ENCODE data around the gene KDF1.
"Not testable (repeated sequence)": the region's sequence is repeated elsewhere in the genome, so short reads cannot be mapped to it uniquely, and the experiment has no call there.

KDF1 gene

DNA sequence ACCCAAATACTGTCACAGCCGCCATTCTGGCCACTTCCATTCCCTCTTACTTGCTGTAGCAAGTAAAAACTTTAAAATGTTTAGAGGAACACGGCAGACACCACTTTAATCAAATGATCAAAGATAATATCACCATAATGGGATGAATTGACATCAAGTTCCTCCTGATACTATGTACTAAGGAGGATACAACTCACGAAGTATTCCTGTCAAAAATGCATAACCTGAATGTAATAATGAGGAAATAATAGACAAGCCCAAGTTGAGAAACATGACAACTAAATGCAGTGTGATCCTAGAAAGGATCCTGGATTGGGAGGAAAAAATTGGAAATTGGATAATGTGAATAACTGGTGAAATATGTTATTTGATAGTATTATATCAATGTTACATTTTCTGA, 3.9 kb downstream of the KDF1 start:
- DNase-seq (ENCODE audit: low read depth in 3 of 3), result no peak

DNA sequence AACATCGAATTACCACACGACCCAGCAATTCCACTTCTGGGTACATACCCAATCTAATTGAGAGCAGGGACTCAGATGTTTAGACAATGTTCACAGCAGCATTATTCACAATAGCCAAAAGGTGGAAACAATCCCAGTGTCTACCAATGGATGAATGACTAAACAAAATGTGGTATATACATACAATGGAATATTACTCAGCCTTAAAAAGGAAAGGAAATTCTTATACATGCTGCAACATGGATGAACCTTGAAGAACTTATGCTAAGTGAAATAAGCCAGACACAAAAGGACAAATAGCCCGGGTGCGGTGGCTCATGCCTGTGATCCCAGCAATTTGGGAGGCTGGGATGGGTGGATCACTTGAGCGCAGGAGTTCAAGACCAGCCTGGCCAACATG, 6.9 kb downstream of the KDF1 start:
- DNase-seq (ENCODE audit: low read depth in 3 of 3), result no peak

DNA sequence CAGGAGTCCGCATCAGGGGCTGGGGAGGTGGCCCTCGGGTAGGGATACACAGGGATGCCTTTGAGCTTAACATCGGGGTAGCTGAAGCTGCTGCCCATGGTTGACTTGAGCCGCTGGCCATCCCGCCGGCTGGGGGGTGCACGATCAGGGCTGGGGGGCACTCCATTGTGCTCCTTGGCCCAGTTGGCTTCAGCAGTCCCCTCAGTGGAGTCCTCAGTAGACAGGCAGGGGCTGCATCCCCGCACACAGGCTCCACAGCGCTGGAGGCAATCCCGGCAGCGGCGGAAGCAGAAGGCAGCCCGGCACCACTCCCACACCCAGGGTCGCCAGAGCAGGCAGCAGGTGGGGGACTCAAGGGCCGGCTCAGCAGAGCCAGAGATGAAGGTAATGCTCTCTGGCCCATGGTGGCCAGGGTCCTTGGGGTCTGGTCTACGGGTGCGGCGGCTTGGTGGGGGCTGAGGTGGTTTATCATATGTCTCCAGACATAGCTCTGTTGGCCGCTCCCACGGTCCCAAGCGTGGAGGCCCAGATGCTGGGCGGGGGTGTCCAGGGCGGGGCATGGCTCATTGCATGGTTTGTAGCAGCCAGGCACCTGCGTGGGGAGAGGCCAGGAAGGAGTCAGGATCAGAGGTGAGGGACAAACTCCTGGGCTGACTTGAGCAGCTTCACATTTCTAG, 8.3 kb downstream of the KDF1 start:
- DNase-seq (ENCODE audit: low read depth in 3 of 3), result no peak

DNA sequence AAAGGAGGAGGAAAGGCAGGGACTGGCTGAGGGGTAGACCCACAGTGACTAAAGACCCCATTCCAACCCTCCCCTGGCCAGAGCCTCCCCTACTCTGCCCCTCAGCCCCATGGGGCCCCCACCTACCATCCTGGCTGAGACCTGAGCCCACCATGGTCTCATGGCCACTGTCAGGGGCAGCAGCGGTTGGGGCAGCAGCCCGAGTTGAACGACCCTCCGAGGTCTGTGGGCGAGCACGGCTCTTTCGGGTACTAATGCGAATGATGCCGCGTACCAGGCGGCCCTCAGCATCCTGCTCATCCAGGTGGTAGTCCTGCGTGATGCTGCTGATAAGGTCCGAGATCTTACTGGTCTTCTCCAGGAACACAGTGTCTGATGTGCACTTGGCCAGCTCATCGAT, 9.1 kb downstream of the KDF1 start:
- no peak for DNase-seq (ENCODE audit: low read depth in 3 of 3)

DNA sequence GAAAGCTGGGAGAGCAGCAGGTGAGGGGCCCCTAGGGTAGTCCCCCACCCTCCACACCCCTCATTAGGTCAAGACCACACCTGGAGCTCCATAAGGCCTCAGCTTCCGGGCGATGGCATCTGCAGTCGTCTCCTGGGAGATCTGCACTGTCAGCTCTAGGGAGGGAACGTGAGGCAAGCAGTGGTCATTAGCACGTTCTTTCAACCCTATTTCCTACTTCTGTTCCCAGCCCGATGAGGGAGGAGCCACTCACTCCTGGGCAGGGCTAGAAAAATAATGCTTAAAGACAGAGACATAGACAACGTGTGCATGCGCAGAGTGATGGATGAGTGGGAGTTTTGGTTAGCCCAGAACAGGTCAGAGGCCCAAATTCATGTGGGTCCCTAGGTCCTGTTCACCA, 9.7 kb downstream of the KDF1 start:
- no peak for DNase-seq (ENCODE audit: low read depth in 3 of 3)

DNA sequence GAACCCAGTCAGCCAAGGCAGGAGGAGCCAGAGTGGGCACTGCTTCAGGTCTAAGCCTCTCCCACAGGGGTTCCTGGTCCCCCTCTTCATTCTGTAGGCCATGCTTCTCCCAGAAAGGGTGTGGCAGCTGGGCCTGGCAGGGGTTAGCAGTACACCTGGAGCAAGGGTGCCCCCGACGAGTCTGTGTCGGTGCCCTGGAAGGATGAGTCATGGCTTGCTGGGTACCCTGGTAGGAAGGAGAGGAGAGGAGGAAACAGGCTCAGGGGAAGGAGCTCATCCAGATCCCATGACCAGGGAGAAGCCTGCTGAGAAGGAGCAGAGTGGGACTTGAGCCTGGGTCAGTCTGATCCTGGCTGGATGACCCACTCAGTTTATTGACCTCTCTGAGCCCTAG, 10.3 kb downstream of the KDF1 start:
- no peak for DNase-seq (ENCODE audit: low read depth in 3 of 3)

DNA sequence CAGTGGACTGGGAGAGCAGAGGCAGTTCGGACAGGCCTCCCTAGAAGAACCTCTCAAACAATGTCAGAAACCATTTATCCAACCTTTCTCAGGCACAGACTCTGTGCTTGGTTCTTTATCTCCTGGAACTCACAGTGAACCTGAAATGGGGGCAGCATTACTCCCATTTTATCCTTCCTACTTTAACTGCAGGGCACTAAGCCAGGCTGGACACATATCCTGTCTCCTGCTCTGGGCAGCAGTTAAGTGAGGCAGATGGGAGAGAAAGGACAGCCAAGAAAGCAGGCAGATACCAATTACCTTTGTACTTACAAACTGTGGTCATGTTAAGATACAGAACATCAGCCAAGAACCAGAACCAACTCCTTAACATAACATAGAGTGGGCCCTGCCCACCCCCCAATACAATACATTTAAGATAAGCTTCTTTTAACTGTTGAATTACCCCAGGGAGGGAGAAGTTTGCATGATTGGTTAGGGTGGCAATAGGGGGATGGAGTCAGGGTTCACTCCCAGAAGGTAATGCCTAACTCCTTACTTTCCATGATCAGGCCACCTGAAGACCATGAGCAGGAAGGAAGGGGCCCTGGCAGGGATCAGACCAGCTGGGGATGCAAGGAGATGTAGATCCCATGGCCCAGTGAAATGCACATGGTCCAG, 10.9 kb downstream of the KDF1 start:
- no peak for DNase-seq (ENCODE audit: low read depth in 3 of 3)

DNA sequence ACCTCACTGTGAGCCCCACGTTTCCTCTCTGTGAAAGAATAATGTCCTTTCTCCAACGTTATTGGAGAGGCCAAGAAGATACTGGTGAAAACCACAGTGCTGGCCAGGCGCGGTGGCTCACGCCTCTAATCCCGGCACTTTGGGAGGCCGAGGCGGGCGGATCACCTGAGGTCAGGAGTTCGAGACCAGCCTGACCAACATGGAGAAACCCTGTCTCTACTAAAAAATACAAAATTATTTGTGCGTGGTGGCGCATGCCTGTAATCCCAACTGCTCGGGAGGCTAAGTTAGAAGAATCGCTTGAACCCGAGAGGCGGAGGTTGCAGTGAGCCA, 11.6 kb downstream of the KDF1 start:
- not testable (repeated sequence) for DNase-seq (ENCODE audit: low read depth in 3 of 3)

DNA sequence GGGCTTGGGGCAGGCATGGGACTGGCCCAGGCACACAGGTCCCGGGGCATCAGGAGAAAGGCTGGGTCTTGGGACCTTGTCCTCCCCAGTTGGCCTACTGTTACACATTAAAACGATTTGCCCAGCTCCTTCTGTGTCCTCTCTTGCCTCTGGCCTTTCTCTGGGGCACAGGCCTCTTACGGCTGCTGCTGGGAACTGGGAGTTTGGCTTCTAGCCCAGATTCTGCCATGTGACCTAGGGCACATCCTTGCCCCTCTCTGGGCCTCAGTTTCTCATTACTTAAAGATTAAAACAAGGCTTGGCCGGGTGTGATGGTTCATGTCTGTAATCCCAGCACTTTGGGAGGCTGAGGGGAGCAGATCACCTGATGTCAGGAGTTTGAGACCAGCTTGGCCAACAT, 14.0 kb downstream of the KDF1 start:
- DNase-seq (ENCODE audit: low read depth in 3 of 3), result no peak

DNA sequence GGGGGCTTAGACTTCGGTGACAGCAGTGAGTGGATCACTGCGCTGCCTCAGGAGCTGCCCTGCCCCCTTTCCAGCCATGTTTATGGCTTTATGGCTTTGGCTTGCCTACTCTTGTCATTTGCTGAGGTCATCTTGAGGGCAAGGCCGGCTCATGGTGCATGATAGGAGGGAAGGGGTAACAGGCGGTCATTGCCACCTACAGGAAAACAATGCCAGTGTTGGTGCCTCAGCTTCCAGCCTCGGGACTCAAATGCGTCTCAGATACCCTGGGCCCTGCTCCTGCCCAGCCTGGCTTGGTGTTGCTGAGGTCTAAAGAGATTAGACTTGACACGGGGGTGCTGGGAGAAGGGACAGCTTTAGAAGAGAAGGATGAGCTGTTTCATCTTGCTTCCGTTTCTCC, 14.5 kb downstream of the KDF1 start:
- no peak for DNase-seq (ENCODE audit: low read depth in 3 of 3)

DNA sequence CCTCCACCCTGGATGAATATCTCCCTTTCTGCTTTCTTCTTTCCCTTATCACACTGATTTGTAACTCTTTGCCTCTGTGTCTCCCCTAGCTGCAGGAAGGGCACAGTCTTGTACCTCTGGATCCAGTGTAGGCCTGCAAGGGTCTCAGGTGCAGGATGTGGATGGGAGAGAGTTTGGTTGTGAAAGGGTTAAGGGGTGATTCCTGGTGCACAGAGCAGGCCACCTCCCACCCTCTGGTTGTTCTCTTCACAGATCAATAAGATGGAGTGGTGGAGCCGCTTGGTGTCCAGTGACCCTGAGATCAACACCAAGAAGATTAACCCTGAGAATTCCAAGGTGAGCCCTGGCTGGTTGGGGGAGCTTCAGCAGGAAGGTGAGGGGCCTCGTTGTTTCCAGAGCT, 15.1 kb downstream of the KDF1 start:
- DNase-seq (ENCODE audit: low read depth in 3 of 3), result no peak

DNA sequence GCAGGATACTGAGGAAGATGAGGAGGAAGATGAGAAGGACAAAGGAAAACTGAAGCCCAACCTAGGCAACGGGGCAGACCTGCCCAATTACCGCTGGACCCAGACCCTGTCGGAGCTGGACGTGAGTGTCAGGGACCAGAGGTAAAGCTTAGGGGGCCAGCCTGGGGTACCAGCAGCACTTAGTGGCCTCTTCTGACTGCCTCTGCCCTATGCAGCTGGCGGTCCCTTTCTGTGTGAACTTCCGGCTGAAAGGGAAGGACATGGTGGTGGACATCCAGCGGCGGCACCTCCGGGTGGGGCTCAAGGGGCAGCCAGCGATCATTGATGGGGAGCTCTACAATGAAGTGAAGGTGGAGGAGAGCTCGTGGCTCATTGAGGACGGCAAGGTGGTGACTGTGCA, 17.6 kb downstream of the KDF1 start:
- DNase-seq (ENCODE audit: low read depth in 3 of 3), result no peak

DNA sequence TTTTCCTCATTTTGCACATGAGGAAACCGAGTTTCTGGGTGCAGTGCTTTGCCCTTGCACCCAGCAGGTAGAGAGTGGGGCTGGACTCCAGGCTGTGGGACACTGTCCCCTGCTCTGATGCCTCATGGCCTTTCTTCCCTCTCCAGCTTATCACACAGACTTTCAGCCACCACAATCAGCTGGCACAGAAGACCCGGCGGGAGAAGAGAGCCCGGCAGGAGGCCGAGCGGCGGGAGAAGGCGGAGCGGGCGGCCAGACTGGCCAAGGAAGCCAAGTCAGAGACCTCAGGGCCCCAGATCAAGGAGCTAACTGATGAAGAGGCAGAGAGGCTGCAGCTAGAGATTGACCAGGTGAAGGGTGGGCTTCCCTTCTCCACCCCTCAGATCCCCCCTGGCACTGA, 19.0 kb downstream of the KDF1 start:
- no peak for DNase-seq (ENCODE audit: low read depth in 3 of 3)

DNA sequence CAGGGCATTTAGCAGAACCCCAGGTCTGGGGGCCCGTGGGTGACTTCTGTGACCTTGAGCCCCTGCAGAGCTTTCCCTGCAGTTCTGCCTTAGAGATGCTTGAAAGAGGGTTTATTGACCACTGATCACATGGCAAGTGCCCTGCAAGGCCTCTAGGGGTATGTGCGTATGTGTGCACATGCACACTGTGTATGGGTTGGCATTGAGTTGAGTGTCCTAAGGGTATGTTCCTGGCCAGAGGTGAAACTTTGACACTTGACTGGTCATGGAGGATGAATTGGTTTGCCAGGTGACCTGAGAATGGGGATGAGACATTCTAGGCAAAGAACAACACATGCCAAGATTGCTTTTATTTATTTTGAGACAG, 21.6 kb downstream of the KDF1 start:
- no peak for DNase-seq (ENCODE audit: low read depth in 3 of 3)

DNA sequence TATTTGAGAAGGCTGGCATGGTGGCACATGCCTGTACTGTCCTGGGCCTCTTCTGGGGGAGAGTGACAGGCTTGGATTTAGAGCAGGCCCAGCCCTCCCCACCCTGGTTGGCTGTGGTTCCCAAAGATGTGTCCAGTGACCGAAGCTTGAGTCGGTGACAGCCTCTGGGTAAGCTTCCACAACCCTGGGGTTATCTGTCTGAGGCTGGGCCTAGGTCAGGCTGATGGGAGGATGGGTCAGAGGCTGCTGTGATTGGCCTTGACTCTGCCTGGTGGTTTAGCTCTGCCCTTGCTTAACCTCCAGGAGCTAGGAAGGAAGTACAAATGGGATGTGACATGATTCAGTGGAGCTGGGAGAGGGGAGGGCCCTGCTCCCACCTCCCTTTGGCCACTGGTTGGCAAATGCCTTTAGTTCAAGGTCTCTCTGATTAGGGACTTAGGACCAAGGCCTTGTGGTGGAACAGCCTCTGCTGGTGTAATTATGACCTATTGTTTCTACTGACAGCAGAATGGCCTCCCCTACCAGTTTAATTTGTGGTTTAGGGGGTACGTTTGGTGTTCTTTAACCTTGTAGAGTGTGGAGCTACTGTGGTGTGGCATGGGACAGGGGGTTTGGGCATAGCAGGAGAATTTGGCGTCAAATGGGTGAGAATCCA, 22.1 kb downstream of the KDF1 start:
- DNase-seq (ENCODE audit: low read depth in 3 of 3), result no peak

DNA sequence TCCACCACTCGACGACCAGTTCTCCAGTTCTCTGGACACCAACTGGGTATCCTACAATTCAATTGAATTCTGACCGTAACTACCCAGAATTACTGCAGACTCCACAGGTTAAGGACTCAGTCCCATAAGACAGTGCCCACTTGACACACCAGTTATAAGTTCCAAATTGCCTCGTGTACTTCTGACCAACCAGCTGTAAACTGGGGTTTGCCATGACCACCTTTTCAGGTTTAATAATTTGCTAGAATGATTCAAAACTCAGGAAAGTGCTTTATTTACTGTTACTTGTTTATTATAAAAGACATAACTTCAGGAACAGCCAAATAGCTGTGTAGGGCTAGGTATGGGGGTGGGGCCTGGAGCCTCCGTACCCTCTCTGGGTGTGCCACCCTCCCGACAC, 23.4 kb downstream of the KDF1 start:
- no peak for DNase-seq (ENCODE audit: low read depth in 3 of 3)

DNA sequence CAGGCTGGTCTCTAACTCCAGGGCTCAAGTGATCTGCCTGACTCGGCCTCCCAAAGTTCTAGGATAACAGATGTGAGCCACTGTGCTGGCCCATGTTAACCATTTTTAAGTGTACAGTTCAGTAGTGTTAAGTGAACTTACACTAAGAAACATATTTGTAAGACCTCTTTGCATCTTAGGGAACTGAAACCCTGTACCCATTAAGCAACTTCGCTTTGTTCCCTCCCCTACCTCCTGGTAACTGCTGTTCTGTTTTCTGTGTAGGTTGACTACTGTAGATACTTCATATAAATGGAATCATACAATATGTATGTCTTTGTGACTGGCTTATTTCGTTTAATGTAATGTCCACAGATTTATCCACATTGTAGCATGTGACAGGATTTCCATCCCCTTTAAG, 27.7 kb downstream of the KDF1 start:
- no peak for DNase-seq (ENCODE audit: low read depth in 3 of 3)

DNA sequence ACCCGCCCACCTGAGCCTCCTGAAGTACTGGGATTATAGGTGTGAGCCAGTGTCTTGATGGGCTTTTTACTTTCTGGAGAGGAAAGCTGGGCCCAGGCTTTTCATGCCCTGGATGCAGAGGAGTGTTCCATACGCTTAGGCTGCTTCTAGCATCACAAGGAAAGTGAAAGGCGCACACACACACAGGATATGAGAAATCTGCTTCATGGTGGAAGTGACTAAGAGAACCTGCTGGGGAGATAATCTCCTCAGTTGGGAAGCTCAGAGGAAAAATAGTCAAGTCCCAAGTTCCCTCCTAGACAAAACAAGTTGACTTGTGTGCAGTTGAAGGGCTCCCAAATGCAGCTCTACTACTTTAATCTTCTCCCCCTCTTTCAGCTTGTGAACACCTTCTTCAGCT, 36.6 kb downstream of the KDF1 start:
- DNase-seq (ENCODE audit: low read depth in 3 of 3), result no peak

DNA sequence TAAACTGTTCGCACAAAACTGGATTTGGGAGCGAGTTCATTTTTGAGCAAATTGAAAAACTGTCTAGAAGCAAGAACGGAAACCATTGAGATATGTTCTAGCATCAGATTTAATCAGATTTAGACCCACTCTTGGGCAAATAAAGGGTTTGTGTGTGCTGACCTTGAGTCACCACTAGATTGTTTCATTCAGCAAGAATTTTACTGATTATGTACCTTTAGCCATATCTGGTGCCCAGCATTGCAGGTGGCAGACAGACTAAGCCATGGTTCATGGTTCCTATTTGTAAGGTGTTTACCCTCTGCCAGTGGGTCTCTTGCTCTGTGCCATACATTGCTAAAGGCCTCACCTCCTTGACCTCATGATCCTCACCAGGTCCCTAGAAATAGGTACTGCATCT, 37.4 kb downstream of the KDF1 start:
- no peak for DNase-seq (ENCODE audit: low read depth in 3 of 3)

DNA sequence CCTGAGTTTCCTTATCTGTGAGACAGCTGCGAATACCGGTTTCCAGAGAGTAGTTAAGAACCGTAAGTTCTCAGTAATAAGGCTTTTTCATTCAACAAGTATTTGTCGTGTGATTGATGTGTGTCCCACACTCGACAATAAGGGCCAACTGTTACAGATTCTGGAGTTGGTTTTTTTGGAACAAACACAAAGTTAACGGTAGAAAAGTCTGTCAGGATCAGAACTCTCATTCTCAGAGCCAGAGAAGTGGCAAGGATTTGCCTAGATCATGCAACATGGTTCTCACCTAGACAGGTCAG, 37.9 kb downstream of the KDF1 start:
- DNase-seq (ENCODE audit: low read depth in 3 of 3), result no peak

DNA sequence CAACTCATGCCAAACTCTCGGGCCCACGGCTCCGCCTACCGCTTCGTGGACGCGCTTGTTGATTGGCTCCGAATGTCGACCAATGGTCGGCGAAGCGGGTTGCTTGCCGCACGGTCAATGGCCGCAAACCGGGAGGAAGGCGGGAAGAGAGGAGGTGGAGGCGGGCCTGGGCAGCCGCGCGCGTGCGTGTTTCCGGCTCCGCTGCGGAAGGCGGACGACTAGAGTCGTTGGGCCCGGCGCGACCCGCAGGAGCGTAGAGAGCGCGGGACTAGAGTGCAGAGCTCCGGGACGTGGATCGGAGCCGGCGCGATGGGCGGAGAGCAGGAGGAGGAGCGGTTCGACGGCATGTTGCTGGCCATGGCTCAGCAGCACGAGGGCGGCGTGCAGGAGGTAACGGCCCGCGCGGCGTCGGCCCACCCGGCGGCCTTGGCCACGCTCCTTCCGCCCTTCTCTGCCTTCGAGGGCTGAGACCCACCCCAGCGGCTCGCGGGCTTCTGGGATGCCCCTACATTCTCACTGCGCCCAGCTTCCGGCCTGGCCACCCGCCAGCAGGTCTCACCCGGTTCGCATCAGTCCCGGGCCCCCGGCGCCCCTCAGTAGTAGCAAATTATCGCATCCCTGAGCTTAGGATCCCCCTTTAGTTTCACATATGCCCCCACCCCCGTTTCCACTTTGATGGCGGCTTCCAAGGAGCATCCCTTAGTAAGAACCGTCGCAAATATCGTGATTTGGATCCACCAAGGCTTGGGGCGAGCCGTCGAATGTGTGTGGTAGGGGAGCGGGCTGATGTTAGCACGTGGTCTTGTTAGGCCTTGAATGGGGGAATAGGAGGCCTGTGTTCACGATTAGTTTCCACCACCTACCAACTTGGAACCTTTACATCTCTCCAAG, 38.5 kb downstream of the KDF1 start, which contains the start of gene NUDC:
Gene NUDC, plus strand, starts transcription at position 204 of the 891 bp plus-strand sequence. Its CDS starts 106 bp downstream, at position 310.
- peak; percentile 91 to 94 (median 94) for DNase-seq (ENCODE audit: low read depth in 3 of 3)

DNA sequence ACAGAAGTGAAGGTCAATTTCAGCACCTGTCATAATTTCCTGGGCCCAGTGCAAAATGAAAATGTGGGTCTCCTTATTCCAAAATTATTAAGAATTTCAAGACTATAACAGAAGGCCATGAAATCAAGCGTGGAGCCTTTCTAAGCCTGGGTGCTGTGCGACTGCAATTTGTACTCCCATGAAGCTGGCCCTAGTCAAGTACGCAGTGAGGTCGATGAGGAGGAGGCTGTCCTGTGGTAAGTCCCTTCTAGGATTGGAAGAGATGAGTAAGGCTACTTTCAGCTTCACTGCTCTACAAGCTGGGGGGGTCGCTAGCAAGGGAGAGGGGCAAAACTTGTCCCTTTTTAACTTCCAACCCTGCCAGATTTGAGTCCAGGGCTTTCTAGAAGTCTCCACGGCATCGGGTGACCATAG, 39.1 kb downstream of the KDF1 start:
- DNase-seq (ENCODE audit: low read depth in 3 of 3), result no peak

All from stimulated activated CD4-positive, alpha-beta T cell treated with anti-CD3 and anti-CD28 coated beads, TNF-alpha, amount 100 ng/mL, for 48 hours (primary cell).